Measurements from ENCODE around the gene PARD3B. TPM values are rescaled to one million over a fixed set of nuclear protein-coding genes. Genes with fewer than 3 reads are reported as not detected.

PARD3B gene
- total RNA-seq, 1 experiment from 2014 or later, result 7.6 TPM

- no peaks in the 10 kb centered on the region for H3K9me2 ChIP-seq (ENCODE audit: insufficient read depth)
- no peaks in the 10 kb centered on the region for H3K36me3 ChIP-seq (ENCODE audit: low read depth)
- peaks cover 2% of the 10 kb centered on the region; the same call in 1 of the 2 replicates for H3K9me3 ChIP-seq (ENCODE audit: insufficient read depth, low read depth)
- TF ChIP-seq CTCF (conservative IDR thresholded peaks at IDR 0.05) (no peak), EZH2 (IDR thresholded peaks at IDR 0.05; ENCODE audit: low read depth) (no peak)
- POLR2A ChIA-PET (ENCODE audit: unreplicated experiment), result no interaction called here
- intact Hi-C loops (cut with micrococcal nuclease; ENCODE audit: unreplicated experiment), result no loop called here
- no peak overlapping the region for H2AFZ ChIP-seq
- H3K27ac ChIP-seq, result no peak overlapping the region
- no peak overlapping the region for H3K4me3 ChIP-seq
- H4K20me1 ChIP-seq (ENCODE audit: insufficient read depth), result 0 out of 2 replicates have a peak, but pooled peaks cover 5% of the 10 kb centered on the region
- peaks cover 15% of the 10 kb centered on the region; the same call in 1 of the 2 replicates for H3K4me1 ChIP-seq (replicated peaks; ENCODE audit: insufficient read depth)
- no TSS peak for BruUV-seq (replicated peaks)
- H3K4me2 ChIP-seq, result no peak overlapping the region
- CTCF ChIA-PET, result no interaction called here
- no peaks in the 10 kb centered on the region for H3K27me3 ChIP-seq (ENCODE audit: insufficient read depth, low read depth)
- DNase-seq, result no peak
- no peaks in the 10 kb centered on the region for H3F3A ChIP-seq (ENCODE audit: insufficient read depth, low read depth)
- no peaks in the 10 kb centered on the region for H3K79me2 ChIP-seq (ENCODE audit: low read depth)
Observed at GRCh38 chr2:204647626-204648025, 102.4 kb downstream of the PARD3B start.

- intact Hi-C loops (cut with micrococcal nuclease; ENCODE audit: unreplicated experiment), result no loop called here
- Histone ChIP-seq H3K79me2 (ENCODE audit: low read depth) (no peaks in the 10 kb centered on the region), H3K27me3 (ENCODE audit: insufficient read depth, low read depth) (no peaks in the 10 kb centered on the region), H3K4me3 (no peak overlapping the region), H2AFZ (no peak overlapping the region), H3K4me2 (no peak overlapping the region), H4K20me1 (ENCODE audit: insufficient read depth) (0 out of 2 replicates have a peak, but pooled peaks cover 2% of the 10 kb centered on the region), H3K9me2 (ENCODE audit: insufficient read depth) (no peaks in the 10 kb centered on the region), H3K27ac (no peak overlapping the region), H3K36me3 (ENCODE audit: low read depth) (no peaks in the 10 kb centered on the region), H3K4me1 (replicated peaks; ENCODE audit: insufficient read depth) (no peaks in the 10 kb centered on the region), H3F3A (ENCODE audit: insufficient read depth, low read depth) (no peaks in the 10 kb centered on the region), H3K9me3 (ENCODE audit: insufficient read depth, low read depth) (peaks cover 3% of the 10 kb centered on the region; the same call in 1 of the 2 replicates)
- ChIA-PET POLR2A (ENCODE audit: unreplicated experiment) (no interaction called here), CTCF (no interaction called here)
- no peak for DNase-seq
- TF ChIP-seq CTCF (conservative IDR thresholded peaks at IDR 0.05) (no peak), EZH2 (IDR thresholded peaks at IDR 0.05; ENCODE audit: low read depth) (no peak)
- no TSS peak for BruUV-seq (replicated peaks)
Observed at GRCh38 chr2:204650611-204651010, 105.3 kb downstream of the PARD3B start.

GRCh38 chr2:204652063-204652462 is 106.8 kb downstream of the PARD3B start:
- CTCF ChIA-PET, result no interaction called here
- no TSS peak for BruUV-seq (replicated peaks)

More at GRCh38 chr2:204652063-204652462, 106.8 kb downstream of the PARD3B start:
- no peak overlapping the region for H3K4me2 ChIP-seq
- H3K9me2 ChIP-seq (ENCODE audit: insufficient read depth), result no peaks in the 10 kb centered on the region
- H3K4me3 ChIP-seq, result no peak overlapping the region
- no peak for DNase-seq
- intact Hi-C loops (cut with micrococcal nuclease; ENCODE audit: unreplicated experiment), result no loop called here
- POLR2A ChIA-PET (ENCODE audit: unreplicated experiment), result no interaction called here
- no peaks in the 10 kb centered on the region for H3K27me3 ChIP-seq (ENCODE audit: insufficient read depth, low read depth)
- no peaks in the 10 kb centered on the region for H4K20me1 ChIP-seq (ENCODE audit: insufficient read depth)
- H3K79me2 ChIP-seq (ENCODE audit: low read depth), result no peaks in the 10 kb centered on the region
- no peak for TF ChIP-seq CTCF (conservative IDR thresholded peaks at IDR 0.05)
- TF ChIP-seq EZH2 (IDR thresholded peaks at IDR 0.05; ENCODE audit: low read depth), result no peak
- no peaks in the 10 kb centered on the region for H3K36me3 ChIP-seq (ENCODE audit: low read depth)
- peaks cover 3% of the 10 kb centered on the region; the same call in 1 of the 2 replicates for H3K9me3 ChIP-seq (ENCODE audit: insufficient read depth, low read depth)
- no peaks in the 10 kb centered on the region for H3F3A ChIP-seq (ENCODE audit: insufficient read depth, low read depth)
- no peak overlapping the region for H2AFZ ChIP-seq
- no peaks in the 10 kb centered on the region for H3K4me1 ChIP-seq (replicated peaks; ENCODE audit: insufficient read depth)
- H3K27ac ChIP-seq, result no peak overlapping the region

All from PC-9 (cell line).